H54 (cell line): ENCODE measurements around the gene KCTD3.
A peak's percentile ranks its signal among the peaks of the same experiment; 100 is the strongest.

Experiments
- DNase-seq: peaks from one replicate; pipeline ENCODE4 v3.0.0; 2011; ENCODE audit warnings: low spot score, mixed read lengths; ENCODE audit not compliant: insufficient read length
- FAIRE-seq: peaks from 3 replicates; lab custom pipeline; 2011; peaks lifted over from hg19 to GRCh38; lab: Jason Lieb, UNC
- POLR2A ChIP-seq: IDR thresholded peaks from 2 replicates; pipeline ENCODE4 v1.6.1; 2011; ENCODE audit warnings: low read depth, mild to moderate bottlenecking, low read length

Gene KCTD3

DNA sequence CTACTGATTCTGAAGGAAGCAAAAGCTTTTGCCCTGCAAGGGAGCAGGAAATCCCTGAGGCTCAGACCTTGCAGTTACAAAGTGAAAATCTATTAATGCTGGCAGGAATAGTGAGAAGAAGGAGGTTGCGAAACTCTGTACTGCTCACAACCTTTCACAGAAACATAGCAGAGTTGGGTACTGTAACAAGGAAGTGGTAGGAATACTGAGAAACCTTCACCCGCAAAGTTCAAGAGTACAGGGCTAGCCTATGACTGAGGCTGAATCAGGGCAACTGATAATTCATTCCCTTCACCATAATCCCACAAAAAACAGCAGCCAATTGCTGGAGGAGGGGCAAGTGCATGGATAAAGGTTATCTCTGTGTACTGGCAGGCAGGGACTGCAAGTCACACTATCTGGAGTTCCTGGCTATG lies 23.9 kb upstream of the KCTD3 start:
- peak; percentile 81 for FAIRE-seq
- no peak for DNase-seq
- TF ChIP-seq POLR2A = no peak

DNA sequence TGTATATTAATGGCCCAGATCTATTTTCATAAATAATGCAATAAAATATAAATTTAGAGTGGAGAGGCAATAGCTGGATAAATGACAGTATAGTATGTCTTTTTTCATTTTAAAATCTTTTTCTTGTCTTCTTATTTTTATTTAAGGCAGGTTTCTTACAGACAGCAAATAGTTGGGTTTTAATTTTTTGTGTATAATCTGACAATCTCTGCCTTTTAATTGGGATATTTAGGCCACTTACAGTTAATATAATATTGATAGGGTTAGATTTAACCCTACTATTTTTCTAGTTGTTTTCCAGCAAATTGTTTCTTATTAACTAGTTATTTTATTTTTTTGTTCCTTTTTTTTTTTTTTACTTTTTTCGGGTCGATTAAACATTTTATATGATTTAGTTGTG lies 23.3 kb upstream of the KCTD3 start:
- no peak for TF ChIP-seq POLR2A
- DNase-seq = no peak
- FAIRE-seq = no peak

DNA sequence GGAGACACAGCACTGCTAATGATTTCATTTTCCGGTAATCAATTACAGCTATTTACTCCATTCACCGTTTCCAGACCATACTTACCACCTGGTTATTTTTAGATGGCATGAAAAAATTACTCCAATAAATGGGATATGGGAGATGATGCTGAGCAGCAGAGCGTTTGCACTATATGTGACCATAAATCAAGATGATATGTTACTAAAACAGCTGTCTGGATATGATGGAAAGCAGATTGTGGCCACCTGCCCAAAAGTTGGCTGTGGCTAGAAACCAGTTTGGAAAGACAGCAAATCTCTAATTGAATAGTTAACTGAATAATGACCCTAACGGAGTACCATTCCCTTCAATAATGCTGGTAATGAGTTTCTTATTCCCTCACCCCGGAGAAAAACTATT lies 22.5 kb upstream of the KCTD3 start:
- TF ChIP-seq POLR2A = no peak
- DNase-seq (no peak), FAIRE-seq (no peak)

DNA sequence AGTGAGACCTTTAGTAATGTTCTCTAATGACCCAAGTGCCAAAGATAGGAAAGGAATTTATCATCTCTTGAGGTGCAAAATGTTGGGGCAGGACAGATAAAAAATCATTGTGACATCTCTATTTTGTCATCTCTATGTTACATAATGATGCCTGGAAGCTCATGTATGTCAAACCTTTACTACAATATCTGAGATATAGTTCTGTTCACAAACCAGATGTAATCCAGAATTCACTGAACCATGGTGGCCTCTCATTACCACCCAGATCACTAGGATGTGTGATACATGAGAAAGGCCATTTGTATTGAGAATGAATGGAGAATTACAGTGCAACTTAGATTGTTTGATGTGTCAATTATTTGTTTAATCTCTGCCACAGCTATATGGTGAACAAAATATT lies 22.0 kb upstream of the KCTD3 start:
- DNase-seq = no peak
- FAIRE-seq = no peak
- TF ChIP-seq POLR2A = no peak

DNA sequence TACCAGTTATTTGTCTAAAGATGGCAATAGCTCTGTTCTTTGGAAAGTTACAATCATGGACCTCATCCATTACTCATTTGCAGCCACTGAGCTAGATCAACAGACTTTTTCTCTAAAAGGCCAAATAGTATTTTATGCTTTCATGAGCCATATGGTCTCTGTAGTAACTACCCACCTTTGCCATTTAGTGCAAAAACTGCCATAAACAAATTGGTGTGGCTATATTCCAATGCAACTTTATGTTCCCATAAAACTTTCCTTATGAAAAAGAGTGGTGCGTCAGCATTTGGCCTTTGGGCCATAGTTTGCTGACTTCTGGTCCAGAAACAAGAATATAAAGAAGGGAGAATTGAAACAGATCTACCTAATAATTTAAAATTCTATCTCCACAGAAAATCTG lies 20.1 kb upstream of the KCTD3 start:
- FAIRE-seq = no peak
- no peak for TF ChIP-seq POLR2A
- no peak for DNase-seq

DNA sequence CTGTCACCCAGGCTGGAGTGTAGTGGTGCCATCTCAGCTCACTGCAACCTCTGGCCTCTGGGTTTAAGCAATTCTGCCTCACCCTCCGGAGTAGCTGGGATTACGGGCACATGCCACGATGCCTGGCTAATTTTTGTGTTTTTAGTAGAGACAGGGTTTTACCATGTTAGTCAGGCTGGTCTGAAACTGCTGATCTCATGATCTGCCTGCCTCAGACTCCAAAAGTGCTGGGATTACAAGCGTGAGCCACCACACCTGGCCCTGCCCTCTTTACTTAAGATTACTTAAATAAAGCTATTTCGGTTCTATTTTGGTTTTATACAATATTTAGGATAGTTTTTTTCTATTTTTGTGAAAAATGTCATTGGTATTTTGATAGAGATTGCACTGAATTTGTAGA lies 15.3 kb upstream of the KCTD3 start:
- FAIRE-seq (no peak), DNase-seq (no peak)
- TF ChIP-seq POLR2A = no peak

DNA sequence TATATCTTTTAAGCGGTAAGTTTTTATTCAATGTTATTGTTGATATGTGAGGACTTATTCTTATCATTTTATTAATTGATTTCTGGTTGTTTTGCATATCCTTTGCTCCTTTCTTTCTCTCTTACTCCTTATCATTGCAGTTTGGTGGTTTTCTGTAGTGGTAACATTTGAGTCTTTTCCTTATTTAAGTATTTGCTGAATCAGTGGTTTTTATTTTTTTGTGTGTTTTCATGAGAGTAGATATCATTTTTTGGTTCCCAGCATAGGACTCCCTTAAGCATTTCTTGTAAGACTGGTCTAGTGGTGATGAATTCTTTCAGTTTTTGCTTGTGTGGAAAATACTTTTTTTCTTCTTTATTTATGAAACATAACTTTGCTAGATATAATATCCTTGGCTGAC lies 12.2 kb upstream of the KCTD3 start:
- DNase-seq = no peak
- TF ChIP-seq POLR2A = no peak
- no peak for FAIRE-seq

DNA sequence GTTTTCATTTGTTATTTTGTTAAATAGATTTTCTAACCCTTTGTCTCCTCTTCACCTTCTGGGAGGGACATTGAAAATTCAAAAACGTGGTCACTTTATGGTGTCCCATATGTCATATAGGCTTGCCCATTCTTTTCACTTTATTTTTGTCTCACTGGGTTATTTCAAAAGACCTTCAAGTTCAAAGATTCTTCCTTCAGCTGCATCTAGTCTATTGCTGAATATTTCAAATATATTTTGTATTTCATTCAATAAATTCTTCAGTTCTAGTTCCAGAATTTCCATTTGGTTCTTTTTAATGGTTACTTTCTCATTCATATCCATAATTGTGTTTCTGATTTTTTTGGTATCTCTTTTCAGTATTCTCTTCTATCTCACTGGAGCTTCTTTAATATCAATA lies 11.6 kb upstream of the KCTD3 start:
- no peak for DNase-seq
- FAIRE-seq = no peak
- TF ChIP-seq POLR2A = no peak

DNA sequence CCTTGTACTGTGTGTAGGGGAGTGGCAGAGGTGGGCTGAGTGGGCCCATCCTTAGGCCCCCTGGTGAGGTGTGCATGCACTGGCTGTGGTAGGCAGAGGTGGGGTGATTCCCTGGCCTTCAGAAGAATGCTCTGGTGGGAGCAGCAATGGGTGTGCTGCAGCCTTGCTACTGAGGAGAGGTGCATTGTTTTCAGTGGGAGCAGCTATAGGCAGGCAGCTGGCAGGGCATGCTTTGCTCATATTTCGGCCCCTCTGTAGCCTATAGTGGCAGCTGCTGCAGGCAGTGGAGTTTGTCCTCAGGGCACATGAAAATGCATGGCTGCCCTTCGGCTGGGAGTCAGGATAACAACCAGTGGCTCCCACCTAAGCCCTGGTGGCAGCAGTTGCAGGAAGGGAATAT lies 10.1 kb upstream of the KCTD3 start:
- FAIRE-seq (no peak), DNase-seq (no peak)
- TF ChIP-seq POLR2A = no peak

DNA sequence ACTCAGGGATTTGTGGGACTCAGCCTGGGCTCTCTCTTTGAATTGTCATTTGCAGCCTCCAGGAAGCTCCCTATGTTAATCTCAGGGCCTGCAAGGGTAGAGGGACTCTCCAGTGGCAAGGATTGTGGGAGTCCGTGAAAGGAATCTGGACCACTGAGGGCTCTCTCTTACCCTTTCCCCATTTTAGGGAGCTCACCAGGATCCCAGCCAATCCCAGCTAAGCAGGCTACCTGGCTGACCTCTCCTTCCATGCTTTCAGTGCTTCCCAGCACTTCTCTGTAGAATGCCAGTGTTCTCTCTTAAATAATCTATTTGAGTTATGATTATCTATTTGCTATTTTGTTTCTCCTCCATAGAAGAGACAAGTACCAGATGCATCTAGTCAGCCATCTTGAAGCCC lies 9.6 kb upstream of the KCTD3 start:
- TF ChIP-seq POLR2A = no peak
- FAIRE-seq (no peak), DNase-seq (no peak)

DNA sequence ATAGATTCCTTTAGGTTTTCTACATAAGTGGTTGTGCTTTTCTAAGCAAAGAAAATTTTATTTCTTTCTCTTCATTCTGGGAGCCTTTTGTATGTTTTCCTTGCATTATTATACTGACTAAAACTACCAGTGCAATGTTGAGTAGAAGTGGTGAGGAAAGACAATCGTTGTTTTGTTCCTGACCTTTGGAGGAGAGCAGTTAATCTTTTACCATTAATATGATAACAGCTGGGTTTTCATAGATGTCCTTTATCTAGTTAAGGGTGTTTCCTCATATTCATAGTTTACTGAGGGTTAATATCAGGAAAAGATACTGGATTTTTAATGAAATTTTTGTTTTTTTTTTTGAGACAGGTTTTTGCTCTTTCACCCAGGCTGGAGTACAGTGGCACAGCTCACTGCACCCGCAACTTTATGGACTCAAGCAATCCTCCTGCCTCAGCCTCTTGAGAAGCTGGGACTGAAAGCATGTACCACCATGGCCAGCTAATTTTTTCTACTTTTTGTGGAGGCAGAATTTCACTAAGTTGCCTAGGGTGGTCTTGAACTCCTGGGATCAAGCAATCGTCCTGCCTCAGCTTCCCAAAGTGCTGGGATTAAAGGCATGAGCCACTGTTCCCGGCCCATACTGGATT lies 9.0 kb upstream of the KCTD3 start:
- FAIRE-seq (no peak), DNase-seq (no peak)
- TF ChIP-seq POLR2A = no peak

DNA sequence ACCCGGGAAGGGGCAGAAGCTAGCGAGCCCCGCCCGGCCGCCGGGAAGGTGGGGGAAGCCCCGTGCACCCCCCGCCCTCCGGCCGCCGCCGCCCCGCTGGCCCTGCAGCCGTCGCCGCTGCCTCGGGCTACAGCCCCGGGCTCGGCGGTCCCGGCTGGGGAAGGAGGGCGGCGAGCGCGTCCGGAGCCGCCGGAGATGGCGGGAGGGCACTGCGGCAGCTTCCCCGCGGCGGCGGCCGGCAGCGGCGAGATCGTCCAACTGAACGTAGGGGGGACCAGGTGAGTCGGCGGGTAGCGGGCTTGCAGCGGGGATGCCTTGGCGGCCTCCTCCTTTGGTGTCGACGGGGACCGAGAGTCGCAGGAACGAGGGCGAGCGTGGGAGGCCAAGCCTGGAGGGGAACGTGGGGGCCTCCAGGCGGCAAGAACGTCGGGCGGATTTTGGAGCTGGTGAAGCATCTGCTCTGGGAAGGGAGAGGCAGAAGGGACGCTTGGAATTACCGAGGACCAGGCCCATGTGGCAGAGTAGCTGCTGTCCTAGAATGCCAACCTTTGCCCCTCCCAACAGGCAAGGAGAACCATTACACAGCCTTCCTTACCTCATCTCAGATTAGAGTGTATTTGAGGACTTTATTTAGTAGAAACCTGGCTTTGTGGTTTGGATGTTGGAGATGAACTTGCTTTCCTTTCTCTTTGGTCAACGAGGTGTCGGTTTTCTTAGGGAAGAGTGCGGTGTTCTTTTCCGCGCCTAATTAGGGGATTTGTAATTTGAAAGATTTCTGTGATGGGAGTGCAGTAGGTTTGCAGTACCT lies 591 bp downstream of the KCTD3 start:
- peak; percentile 40 for DNase-seq
- peak; percentile 20; the same call in 1 of the 2 replicates for TF ChIP-seq POLR2A
- FAIRE-seq = peak; percentile 61

DNA sequence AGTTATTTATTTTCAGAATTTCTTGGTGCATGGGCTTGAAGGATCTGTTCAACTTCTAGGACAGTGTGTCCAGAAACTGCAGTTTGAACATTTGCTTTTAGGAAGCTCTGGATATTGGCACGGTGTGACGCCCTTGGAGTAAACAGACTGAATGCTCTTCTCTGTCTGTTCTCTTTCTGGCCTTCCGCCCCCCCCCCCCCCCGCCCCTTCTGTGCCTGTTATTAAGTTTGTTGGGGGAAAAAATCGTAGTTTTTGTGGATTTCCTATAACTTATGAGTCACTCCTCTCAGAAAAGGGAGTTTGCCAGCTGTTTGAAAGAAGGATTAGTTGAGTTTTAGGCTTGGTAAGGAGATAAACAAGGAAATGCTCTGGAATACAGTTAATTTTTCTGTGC lies 1.2 kb downstream of the KCTD3 start:
- TF ChIP-seq POLR2A = no peak
- DNase-seq (peak; percentile 5), FAIRE-seq (no peak)

DNA sequence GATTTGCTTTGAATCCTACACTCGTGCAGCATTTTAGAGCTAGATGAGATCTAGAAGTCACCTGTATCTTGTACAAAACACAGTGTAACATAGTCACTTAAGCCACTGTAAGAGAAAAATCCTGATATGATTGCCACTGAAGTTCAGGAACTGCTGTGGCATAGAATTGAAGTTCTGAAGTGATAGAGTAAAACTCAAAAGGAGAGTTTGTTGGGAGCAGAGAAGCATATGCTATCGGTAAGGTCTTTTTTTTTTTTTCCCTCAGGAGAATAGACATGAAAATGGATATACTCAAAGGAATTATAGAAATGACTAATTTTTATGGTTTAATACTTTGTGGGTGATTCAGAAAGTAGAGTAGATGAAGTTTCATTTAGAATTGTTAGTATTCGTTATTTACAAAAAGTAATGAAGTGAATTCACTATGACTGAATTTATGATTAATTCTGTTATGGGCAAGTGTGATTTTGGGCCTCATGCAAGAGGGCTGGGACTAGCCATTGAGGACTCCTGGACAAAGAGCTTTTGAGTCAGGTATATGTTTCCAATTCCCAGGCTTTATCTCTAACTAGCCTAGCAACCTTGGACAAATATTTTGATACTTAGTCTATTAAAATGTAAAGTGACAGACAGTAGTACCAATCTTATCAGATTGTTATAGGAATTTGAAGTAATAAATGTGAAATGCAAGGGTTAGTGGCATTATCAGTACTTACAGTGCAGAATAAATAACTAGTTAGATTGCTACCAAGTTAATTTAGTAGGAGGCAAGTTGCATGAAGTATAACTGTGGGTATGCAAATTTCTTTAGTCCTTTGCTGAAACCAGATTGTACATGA lies 3.1 kb downstream of the KCTD3 start:
- FAIRE-seq = peak; percentile 20
- no peak for TF ChIP-seq POLR2A
- DNase-seq = no peak
